HG03565 (cell line): Measurements from ENCODE around the gene SOX4.
"Not testable (repeated sequence)": the region's sequence is repeated elsewhere in the genome, so short reads cannot be mapped to it uniquely, and the experiment has no call there.

Source experiments
- ATAC-seq: cut with Tn5 transposase; IDR thresholded peaks from one replicate; pipeline ENCODE4 v1.9.1; 2021; ENCODE audit warnings: mild to moderate bottlenecking, moderate library complexity; ENCODE audit not compliant: unreplicated experiment

SOX4 gene

DNA sequence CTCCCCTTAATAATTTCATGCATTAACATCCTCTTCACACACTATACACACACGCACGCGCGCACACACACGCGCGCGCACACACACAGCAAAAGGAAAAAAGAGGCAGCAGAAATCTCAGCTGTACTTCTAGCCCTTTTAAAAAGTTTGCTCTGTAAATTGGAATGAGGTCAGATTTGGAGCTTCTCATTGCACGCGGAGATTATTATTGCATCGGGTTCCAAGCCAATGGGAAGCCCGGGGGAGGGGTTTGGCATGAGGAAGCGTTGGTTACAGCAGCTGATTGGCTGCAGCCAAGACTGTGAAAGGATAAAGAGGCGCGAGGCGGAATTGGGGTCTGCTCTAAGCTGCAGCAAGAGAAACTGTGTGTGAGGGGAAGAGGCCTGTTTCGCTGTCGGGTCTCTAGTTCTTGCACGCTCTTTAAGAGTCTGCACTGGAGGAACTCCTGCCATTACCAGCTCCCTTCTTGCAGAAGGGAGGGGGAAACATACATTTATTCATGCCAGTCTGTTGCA, at the start of gene SOX4:
SOX4 (plus strand) TSS at position 340 of the 515 bp plus-strand sequence. CDS start 784 bp downstream, outside the sequence.
- ATAC-seq, result peak; percentile 57

DNA sequence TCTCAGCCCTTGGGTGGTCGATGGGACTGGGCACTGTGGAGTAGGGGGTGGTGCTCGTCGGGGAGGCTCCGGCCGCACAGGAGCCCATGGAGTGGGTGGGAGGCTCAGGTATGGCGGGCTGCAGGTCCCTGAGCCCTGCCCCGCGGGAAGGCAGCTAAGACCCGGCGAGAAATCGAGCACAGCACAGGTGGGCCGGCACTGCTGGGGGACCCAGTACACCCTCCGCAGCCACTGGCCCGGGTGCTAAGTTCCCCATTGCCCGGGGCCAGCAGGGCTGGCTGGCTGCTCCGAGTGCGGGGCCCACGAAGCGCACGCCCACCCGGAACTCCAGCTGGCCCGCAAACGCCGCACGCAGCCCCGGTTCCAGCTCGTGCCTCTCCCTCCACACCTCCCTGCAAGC, 41.3 kb upstream of the SOX4 start:
- not testable (repeated sequence) for ATAC-seq

DNA sequence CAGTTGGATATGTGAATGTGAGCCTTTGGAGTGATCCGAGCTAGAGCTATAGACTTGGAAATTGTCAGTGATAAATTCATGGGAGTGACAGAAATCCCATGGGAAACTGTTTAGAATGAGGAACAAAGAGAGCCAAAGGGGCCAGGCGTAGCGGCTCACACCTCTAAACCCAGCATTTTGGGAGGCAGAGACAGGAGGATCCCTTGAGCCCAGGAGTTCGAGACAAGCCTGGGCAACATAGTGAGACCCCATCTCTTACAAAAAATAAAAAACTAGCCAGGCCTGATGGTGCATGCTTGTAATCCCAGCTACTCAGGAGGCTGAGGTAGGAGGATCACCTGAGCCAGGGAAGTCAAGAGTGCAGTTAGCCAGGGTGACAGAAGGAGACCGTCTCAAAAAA, 39.3 kb upstream of the SOX4 start:
- ATAC-seq, result no peak

DNA sequence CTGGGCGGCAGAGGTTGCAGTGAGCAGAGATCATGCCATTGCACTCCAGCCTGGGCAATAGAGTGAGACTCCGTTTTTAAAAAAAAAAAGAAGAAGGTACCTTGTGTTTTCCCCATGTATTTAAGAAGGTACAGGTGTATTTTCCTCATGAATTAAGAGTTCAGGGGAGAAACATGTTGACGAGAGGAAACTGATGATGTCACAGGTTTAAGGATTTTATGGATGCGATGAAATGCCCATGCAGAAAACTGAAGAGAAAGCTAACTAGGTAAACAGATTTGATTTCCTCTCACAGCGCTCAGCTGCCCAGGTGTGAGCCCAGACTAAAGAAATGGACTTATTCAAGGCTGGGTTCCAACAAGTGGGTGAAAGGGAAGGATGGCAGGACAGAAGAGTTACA, 38.4 kb upstream of the SOX4 start:
- ATAC-seq, result no peak

DNA sequence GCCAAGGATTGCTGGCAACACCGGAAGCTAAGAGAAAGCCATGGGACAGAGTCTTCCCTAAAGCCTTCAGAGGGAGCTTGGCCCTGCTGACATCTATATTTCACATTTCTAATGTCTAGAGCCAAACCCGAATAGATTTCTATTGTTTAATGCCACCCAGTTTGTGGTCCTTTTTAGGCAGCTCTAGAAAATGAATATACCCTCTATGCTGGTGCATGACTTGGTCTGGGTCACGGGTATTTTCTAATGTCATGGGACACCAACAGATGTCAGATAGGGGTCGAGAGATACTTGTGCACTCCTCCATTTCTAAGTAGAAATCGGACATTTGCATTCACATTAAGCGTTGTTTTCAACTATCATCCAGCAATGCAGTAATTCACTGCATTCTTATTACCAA, 37.0 kb upstream of the SOX4 start:
- ATAC-seq, result no peak

DNA sequence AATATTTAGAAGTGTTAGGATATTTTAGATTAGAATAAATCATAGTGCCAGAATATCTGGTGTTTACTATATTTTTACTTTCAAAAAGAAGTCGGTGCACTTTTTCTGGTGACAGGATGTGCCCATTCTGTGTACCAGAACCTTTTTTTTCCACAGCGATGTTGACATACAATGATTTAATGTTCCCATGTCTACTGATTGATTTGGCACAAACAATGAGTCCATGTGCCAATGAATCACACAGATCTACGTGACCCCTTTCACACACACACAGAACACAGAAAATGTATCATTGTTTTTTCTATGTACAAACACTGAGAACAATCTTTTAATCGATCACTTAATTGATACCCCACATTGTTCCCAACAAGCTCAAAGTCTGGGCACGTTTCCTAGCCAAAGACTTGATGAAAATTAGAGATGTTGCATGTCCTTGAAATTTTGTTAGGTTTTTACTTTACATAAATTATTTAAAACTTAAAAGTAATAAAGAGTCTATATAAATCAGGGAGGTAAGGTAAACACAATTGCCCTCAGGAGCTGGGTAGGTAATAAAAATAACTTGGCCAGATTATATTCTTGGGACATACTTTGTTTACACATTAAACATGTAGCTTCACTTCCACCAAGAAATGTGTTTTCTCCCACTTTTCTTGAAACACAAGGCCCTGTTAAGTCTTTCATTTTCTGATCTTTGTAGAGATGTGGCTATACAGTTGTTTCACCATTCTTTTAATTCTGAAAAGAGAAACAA, 36.4 kb upstream of the SOX4 start:
- ATAC-seq, result no peak

DNA sequence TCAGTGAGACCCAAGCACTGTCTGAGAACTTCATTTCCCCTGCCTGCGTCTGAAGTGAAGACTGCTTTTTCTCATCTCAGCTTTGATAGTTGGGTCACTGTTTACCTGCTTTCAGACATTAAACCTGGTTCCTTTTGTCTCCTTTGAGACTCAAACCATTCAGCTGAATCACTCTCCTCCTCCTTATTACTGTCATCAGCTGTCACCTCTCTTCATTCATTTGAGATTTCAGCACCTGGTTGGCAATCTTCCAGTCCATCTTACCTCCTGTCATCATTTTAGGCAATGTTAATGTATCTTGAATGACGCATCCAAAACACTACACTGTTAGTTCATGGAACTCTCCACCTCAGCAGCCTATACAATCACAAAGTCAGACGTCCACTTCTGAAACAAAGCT, 34.3 kb upstream of the SOX4 start:
- ATAC-seq, result no peak

DNA sequence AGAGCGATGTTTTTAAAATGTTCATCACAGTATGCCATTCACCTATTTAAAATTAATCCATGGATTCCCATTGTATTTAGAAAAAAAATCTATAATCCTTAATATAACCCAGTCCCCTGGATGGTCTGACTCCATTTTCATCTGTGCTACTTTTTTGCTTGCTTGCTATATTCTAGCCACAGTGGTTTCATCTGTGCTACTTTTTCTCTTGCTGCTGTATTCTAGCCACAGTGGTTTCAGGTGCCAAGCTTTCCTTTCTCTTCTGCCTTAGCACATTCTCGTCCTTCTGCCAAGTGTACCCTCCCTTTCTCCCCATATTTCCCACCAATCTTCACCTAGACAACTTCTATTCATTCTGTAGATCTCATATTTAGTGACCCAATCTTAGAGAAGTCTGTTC, 33.3 kb upstream of the SOX4 start:
- ATAC-seq, result no peak

DNA sequence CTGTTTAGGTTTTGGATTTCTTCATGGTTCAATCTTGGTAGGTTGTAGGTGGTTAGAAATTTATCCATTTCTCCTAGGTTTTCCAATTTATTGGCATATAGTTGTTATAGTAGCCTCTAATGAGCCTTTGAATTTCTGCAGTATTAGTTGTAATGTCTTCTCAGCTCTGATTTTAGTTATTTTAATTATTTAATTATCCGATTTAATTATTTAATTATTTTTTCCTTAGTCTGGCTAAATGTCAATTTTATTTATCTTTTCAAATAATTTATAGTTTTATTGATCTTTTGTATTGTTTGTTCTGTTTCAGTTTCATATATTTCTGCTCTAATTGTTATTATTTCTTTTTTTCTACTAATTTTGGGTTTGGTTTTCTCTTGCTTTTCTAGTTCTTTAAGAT, 28.1 kb upstream of the SOX4 start:
- ATAC-seq, result no peak

DNA sequence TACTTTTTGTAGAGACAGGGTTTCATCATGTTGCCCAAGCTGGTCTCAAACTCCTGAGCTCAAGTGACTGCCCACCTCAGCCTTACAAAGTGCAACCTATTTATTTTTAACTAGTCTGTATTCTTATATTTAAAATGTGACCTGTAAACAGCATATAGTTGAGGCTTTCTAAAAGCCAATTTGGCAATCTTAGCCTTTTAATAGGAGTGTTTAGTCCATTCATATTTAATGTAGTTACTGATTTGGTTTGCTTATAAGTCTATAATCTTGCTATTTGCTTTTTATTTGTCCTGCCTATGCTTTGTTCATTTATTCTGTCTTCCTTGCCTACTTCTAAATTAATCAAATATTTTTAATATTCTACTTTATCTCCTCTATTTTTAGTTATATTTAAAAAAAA, 15.0 kb upstream of the SOX4 start:
- ATAC-seq, result no peak

DNA sequence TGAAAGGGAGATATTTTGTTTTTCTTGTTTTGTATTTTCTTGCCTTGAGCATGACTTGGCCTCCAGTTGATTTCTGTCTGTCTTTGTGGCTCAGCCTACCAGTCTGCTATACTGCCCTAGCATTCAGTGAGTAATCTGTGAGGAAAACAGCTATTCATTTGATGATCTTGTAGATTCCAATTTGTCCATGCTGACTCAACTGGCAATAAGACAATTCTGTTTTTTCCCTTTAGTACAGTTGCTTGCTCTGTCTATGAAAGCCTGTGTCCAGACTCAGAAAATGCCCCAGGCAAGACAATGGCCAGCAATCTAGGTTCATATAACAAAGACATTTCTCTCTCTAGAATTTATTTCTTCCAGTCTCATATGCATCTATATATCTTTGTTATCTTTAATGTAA, 10.9 kb upstream of the SOX4 start:
- ATAC-seq, result no peak

DNA sequence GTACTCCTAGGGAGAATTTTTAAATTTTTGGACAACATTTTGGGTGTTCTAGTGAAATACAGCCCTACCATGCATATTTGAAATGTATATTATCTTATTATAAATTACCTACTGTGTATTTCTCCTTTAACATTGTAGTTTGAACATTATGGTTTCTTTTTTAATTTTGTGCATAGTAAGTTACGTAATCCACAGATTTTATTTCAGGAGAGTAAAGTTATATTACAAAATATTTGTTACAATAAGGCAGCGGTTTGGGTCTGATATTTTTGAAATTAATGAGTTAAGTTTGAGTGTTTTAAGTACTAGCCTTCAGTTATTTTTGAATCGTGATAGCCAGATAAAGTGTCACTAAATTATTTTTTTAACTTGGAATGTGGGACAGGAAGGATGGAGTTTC, 7.3 kb upstream of the SOX4 start:
- no peak for ATAC-seq

DNA sequence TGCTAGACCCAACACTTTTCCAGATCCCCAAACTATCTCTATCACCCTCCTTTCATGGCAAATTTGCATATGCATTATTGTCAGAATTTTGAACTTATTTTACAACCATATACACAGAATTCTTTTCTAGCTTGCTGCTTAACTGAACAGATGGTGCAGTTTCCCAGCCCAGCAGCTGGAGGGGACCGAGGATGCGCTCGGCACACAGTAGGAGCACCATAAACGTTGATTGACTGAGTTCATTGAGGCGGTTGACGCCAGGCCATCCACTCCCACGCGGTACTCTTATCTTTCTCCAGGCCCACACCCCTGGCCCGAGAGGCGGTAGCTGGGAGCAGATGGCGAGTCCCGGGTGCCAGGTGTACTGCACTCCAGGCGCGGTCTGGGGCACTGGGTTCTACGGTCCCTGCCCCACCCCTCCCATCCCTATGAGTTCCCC, 6.8 kb upstream of the SOX4 start:
- no peak for ATAC-seq

DNA sequence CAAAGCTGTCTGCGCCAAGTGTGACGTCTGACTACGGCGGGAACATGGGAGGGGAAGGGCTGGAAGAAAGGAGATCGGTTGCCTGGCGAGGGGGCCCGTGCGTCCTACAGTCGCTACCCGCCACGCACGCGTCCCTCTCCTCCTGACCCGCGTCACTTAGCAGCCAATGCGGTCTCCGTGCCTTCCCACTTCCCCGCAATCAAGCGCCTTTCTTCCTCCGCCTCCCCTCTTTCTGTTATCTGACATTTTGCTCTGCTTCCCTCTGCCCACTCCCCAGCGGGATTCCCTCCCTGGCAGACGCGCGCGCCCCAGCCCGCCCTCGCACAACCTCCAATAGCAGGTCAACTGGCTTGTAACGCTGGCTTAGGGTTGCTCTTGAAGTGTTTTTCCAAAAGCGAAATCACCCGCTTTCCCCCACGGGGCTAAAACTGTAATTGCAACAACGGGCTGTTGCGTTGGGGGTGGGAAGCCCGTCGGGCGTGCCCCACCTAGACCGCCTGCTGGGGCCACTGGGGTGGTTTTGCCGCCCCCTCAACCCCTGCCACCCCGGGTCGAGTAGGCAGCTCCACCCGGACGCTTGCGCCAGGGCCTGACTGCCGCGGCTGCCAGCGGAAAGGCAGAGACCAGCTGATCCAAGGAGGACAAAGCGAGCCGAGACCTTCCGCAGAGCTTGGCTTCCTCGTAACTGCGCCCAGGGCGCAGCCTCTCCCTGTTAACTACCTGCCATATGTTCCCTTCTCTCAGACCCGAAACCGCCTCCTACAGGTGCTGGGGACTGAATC, 6.2 kb upstream of the SOX4 start:
- ATAC-seq, result peak; percentile 27

DNA sequence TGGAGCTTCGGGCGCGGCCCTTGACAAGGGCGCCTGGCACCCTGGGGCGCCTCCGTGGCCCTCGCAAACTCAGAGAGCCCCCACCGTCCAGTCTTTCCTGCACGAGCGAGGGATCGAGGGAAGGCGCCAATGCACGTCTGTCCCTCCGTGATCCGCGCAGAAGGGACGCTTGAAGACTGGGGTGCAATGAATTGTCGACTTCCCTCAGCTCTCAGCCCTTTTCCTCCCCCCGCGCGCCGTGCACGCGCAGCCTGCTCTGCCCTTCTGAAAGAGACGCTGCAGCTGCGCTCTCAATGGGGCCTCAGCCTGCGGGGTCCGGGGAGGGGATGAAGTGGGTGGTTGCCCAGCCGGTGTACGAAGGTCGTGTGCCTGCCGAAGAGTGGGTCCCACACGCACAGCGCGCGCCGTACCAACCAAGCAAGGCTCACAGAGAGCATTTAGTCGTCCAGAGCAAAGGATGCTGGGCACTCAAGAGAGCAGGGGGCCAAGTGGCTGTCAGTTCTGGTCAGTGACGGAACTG, 5.5 kb upstream of the SOX4 start:
- peak; percentile 21 for ATAC-seq

DNA sequence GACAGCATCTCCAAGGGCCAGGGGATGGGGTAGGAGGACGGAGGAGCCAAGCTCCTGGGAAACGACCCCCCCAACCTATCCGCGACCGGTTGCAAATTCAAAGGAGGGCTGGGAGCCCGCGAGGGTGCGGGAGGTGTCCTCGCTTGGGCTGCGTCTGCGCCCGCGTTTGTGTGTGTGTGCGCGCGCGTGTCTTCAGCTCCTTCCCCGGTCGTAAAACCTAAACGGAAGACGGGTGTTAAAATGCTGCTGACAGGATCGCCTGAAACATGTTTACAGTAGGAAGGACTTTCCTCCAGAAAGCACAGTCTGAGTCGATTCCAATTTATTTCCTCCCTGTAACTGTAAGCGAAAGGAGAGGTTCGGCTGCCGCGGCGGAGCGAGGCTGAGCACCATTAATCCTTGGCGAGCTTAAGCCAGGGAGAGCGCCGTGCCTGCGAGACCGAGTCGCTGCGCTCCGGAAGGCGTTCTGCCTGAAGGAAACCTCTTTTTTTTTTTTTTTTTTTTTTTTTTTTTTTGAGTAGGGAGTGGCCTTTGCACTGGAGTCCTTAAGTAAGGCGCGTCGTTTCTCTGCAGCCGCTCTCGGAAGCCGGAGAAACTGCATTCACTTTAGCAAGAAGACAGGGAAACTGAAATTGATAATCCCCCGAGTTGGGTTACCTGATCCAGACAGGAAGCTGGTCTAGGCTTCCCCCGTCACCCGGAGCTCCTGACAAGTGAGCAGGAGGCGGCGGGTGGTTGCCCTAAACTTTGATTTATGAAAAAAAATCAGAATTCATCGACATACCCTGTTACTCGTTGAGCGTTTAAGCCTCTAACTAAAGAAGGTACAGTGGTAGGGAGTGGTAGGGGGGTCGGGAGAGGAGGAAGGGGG, 4.8 kb upstream of the SOX4 start:
- peak; percentile 23 for ATAC-seq

DNA sequence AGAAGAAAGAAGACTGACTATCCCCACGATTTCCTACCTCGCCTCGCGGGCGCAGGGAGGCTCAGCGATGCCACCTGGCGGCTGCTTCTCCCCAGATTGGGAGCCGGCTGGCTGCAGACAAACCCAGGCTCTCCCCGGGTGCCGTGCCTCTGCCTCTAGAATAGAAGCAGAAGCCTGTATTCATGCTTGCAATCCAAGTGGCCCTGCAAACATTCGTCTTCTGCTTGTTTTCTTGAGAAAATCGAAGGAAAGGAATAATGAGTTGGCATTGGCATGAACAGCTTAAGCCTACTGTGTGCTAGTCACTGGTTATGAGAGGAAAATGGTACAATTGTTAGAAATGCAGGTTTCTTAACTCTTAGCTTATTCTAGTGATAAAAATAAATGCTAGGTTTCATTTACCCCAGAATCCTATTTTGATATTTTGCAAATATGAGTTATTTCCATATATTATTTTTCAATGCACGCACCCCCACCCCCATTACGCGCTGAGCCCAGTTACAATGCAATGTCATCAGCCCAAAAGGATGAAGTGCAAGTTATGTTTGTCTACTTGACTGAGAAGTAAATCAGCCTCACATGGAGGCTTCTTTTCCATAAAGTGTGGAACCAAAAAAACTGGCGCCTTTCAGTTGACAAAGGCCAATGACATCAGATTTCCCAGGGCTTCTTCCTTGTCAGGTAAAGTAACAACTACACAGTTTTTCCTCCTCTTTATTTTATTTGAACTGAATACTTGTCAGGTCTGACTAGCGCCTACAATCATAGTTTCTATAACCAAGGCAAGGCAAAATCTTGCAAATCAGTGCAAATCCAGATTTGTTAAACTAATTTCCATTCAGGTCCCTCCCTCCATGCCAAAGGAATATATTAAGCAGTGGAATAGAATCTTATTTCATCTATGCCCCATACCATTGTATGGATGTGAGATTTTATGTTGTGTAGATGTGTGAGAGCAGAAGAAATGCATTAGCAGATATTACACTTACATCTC, 3.9 kb upstream of the SOX4 start:
- peak; percentile 20 for ATAC-seq

DNA sequence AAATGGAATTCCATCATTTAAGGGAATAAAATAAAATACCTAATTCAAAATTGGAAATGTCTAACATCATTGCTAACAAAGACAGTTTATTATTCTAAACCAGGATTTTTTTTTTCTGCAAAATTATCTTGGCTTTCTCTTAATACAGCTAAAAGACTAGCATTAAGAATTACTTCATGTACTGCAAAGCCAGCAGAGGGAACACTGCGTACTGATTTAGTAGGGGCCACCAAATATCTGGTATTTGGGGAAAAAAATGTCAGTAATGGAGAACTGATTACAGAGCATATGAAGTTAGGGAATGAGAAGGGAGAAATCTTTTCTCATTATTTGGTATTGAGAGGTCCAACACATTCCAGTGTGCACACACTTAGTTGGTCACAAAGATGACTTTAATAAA, 3.2 kb upstream of the SOX4 start:
- no peak for ATAC-seq

DNA sequence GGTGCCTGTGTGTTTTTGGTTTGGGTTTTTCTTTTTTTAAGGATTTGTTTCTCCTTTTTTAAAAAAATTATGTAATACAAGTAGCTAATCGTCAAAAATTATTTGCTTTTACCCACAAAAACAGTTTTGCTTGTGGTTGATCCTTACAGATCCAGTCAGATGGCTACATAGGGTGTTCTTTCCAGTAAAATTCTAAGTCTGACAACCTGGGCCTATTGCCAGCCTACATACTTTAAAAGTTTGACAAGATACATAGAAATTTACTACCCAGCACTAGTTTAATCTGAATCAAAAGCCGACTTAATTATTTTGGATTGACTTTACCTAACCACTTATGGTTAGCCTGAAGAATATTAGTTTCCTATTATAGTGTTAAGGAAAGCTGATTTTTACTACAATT, 2.1 kb upstream of the SOX4 start:
- ATAC-seq, result no peak

DNA sequence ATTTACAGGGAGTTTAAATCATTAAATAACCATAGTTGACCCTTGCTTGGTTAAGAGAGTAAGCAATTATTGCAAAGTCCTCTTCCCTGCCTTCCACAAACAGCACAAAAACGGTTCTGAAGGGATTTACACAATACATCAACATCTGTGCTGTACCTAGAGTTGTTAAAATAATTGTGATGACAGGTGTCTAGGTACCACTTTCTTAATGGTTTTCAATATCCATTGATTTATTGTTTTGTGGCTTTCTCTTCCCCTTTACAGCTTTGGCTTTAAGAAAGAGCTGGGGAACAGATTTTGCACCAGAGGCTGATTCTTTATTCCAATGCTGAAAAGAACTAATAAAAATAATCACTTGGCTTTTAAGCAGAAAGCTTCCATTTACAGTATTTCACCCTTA, 598 bp upstream of the SOX4 start:
- no peak for ATAC-seq
